ENCODE results near the gene MATK.

- TF ChIP-seq CTCF (IDR thresholded peaks at IDR 0.05) (no peak), ZFX (IDR thresholded peaks at IDR 0.05; ENCODE audit: borderline replicate concordance) (no peak)
Measured at GRCh38 chr19:3803114-3803888, 17.1 kb upstream of the MATK start.

All from 22Rv1 (cell line).